ENCODE data around the gene RNASEH2B.

DNA sequence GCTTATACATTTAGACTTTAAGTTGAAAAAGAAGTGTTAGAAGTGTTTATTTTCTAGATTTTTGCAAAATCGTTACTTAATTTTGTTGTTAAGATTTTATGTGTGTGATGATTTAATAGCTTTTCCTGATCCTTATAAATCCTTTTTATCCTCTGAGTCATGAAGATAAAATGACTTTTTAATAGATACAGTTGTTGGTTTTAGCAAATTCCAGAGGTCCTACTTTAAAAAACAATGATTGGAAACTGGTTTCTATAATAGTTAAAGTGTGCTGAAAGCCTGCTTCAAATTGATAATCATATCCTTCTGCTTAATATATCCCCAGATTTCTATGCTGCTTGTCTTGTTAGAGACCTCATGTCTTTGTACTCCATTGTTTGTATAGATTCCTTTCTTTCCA, 39.0 kb downstream of the RNASEH2B start:
- TF ChIP-seq, protein P1, sequence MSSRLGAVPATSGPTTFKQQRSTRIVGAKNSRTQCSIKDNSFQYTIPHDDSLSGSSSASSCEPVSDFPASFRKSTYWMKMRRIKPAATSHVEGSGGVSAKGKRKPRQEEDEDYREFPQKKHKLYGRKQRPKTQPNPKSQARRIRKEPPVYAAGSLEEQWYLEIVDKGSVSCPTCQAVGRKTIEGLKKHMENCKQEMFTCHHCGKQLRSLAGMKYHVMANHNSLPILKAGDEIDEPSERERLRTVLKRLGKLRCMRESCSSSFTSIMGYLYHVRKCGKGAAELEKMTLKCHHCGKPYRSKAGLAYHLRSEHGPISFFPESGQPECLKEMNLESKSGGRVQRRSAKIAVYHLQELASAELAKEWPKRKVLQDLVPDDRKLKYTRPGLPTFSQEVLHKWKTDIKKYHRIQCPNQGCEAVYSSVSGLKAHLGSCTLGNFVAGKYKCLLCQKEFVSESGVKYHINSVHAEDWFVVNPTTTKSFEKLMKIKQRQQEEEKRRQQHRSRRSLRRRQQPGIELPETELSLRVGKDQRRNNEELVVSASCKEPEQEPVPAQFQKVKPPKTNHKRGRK (CRISPR knock-in tag; IDR thresholded peaks at IDR 0.05; ENCODE audit: borderline replicate concordance), result no peak
- TF ChIP-seq ETV6 (CRISPR knock-in tag; IDR thresholded peaks at IDR 0.05), result no peak
- TF ChIP-seq, protein P2, sequence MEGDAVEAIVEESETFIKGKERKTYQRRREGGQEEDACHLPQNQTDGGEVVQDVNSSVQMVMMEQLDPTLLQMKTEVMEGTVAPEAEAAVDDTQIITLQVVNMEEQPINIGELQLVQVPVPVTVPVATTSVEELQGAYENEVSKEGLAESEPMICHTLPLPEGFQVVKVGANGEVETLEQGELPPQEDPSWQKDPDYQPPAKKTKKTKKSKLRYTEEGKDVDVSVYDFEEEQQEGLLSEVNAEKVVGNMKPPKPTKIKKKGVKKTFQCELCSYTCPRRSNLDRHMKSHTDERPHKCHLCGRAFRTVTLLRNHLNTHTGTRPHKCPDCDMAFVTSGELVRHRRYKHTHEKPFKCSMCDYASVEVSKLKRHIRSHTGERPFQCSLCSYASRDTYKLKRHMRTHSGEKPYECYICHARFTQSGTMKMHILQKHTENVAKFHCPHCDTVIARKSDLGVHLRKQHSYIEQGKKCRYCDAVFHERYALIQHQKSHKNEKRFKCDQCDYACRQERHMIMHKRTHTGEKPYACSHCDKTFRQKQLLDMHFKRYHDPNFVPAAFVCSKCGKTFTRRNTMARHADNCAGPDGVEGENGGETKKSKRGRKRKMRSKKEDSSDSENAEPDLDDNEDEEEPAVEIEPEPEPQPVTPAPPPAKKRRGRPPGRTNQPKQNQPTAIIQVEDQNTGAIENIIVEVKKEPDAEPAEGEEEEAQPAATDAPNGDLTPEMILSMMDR (IDR thresholded peaks at IDR 0.05), result no peak
